ENCODE results near the gene DIS3L2.
"Not testable (repeated sequence)": the region's sequence is repeated elsewhere in the genome, so short reads cannot be mapped to it uniquely, and the experiment has no call there.

DIS3L2 gene

GRCh38 chr2:232061265-232061664 lies 99.8 kb downstream of the DIS3L2 start:
- no peak for DNase-seq

- no peak for DNase-seq
Measured at GRCh38 chr2:232073026-232073425, 111.5 kb downstream of the DIS3L2 start.

- DNase-seq: no peak
Measured at GRCh38 chr2:232073699-232074098, 112.2 kb downstream of the DIS3L2 start.

GRCh38 chr2:232075080-232075479 lies 113.6 kb downstream of the DIS3L2 start:
- DNase-seq: no peak

GRCh38 chr2:232075859-232076258 lies 114.3 kb downstream of the DIS3L2 start:
- no peak for DNase-seq

GRCh38 chr2:232076272-232076671 lies 114.8 kb downstream of the DIS3L2 start:
- DNase-seq: no peak

GRCh38 chr2:232076736-232077135 lies 115.2 kb downstream of the DIS3L2 start:
- DNase-seq: no peak

- DNase-seq: no peak
Measured at GRCh38 chr2:232085164-232085563, 123.7 kb downstream of the DIS3L2 start.

- no peak for DNase-seq
Measured at GRCh38 chr2:232085826-232086425, 124.4 kb downstream of the DIS3L2 start.

GRCh38 chr2:232088771-232089170 lies 127.3 kb downstream of the DIS3L2 start:
- DNase-seq: no peak

GRCh38 chr2:232094201-232094600 lies 132.7 kb downstream of the DIS3L2 start:
- no peak for DNase-seq

GRCh38 chr2:232094883-232095282 lies 133.4 kb downstream of the DIS3L2 start:
- DNase-seq: no peak

GRCh38 chr2:232097260-232097659 lies 135.7 kb downstream of the DIS3L2 start:
- no peak for DNase-seq

GRCh38 chr2:232097758-232098157 lies 136.2 kb downstream of the DIS3L2 start:
- no peak for DNase-seq

GRCh38 chr2:232102380-232102779 lies 140.9 kb downstream of the DIS3L2 start:
- no peak for DNase-seq

GRCh38 chr2:232103140-232103737 lies 141.7 kb downstream of the DIS3L2 start:
- no peak for DNase-seq

- no peak for DNase-seq
Measured at GRCh38 chr2:232104076-232104646, 142.6 kb downstream of the DIS3L2 start.

GRCh38 chr2:232111551-232111950 lies 150.0 kb downstream of the DIS3L2 start:
- DNase-seq: no peak

- DNase-seq: peak; percentile 55
Measured at GRCh38 chr2:232113821-232114220, 152.3 kb downstream of the DIS3L2 start.

GRCh38 chr2:232115728-232116361 lies 154.3 kb downstream of the DIS3L2 start:
- not testable (repeated sequence) for DNase-seq

GRCh38 chr2:232116852-232117251 lies 155.3 kb downstream of the DIS3L2 start:
- no peak for DNase-seq

- DNase-seq: no peak
Measured at GRCh38 chr2:232117413-232117812, 155.9 kb downstream of the DIS3L2 start.

GRCh38 chr2:232120911-232121310 lies 159.4 kb downstream of the DIS3L2 start:
- DNase-seq: no peak

GRCh38 chr2:232124309-232124708 lies 162.8 kb downstream of the DIS3L2 start:
- no peak for DNase-seq
